ENCODE data around the gene GNAZ. TPM values are rescaled to one million over a fixed set of nuclear protein-coding genes. Genes with fewer than 3 reads are reported as not detected.

Gene GNAZ
- total RNA-seq, 1 donor from 2014 or later = 2.9 TPM

GRCh38 chr22:23092217-23092955, 22.1 kb downstream of the GNAZ start:
- H3K4me1 ChIP-seq = no peaks in the 10 kb centered on the region
- no peak overlapping the region for H3K27ac ChIP-seq (replicated peaks)
- H3K4me3 ChIP-seq = no peak overlapping the region
- H3K27me3 ChIP-seq (ENCODE audit: low read depth) = no peaks in the 10 kb centered on the region
- no peaks in the 10 kb centered on the region for H3K36me3 ChIP-seq
- TF ChIP-seq, protein P1, sequence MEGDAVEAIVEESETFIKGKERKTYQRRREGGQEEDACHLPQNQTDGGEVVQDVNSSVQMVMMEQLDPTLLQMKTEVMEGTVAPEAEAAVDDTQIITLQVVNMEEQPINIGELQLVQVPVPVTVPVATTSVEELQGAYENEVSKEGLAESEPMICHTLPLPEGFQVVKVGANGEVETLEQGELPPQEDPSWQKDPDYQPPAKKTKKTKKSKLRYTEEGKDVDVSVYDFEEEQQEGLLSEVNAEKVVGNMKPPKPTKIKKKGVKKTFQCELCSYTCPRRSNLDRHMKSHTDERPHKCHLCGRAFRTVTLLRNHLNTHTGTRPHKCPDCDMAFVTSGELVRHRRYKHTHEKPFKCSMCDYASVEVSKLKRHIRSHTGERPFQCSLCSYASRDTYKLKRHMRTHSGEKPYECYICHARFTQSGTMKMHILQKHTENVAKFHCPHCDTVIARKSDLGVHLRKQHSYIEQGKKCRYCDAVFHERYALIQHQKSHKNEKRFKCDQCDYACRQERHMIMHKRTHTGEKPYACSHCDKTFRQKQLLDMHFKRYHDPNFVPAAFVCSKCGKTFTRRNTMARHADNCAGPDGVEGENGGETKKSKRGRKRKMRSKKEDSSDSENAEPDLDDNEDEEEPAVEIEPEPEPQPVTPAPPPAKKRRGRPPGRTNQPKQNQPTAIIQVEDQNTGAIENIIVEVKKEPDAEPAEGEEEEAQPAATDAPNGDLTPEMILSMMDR (IDR thresholded peaks at IDR 0.05; ENCODE audit: borderline replicate concordance) = no peak
- DNase-seq = no peak
- no peaks in the 10 kb centered on the region for H3K9me3 ChIP-seq (replicated peaks)
- intact Hi-C loops (cut with micrococcal nuclease) = no loop called here

GRCh38 chr22:23093051-23093788, 22.9 kb downstream of the GNAZ start:
- TF ChIP-seq, protein P1 (IDR thresholded peaks at IDR 0.05; ENCODE audit: borderline replicate concordance) = no peak
- peaks cover 6% of the 10 kb centered on the region for H3K4me1 ChIP-seq
- H3K4me3 ChIP-seq = no peak overlapping the region
- no peaks in the 10 kb centered on the region for H3K9me3 ChIP-seq (replicated peaks)
- no peak overlapping the region for H3K27ac ChIP-seq (replicated peaks)
- no peaks in the 10 kb centered on the region for H3K36me3 ChIP-seq
- no peak for DNase-seq
- intact Hi-C loops (cut with micrococcal nuclease) = no loop called here
- H3K27me3 ChIP-seq (ENCODE audit: low read depth) = no peaks in the 10 kb centered on the region

GRCh38 chr22:23094260-23094659, 23.9 kb downstream of the GNAZ start:
- intact Hi-C loops (cut with micrococcal nuclease) = no loop called here
- Histone ChIP-seq H3K36me3 (no peaks in the 10 kb centered on the region), H3K4me1 (peaks cover 16% of the 10 kb centered on the region), H3K27me3 (ENCODE audit: low read depth) (no peaks in the 10 kb centered on the region), H3K4me3 (no peak overlapping the region), H3K27ac (replicated peaks) (no peak overlapping the region), H3K9me3 (replicated peaks) (no peaks in the 10 kb centered on the region)
- DNase-seq = no peak
- TF ChIP-seq, protein P1 (IDR thresholded peaks at IDR 0.05; ENCODE audit: borderline replicate concordance) = no peak

DNA sequence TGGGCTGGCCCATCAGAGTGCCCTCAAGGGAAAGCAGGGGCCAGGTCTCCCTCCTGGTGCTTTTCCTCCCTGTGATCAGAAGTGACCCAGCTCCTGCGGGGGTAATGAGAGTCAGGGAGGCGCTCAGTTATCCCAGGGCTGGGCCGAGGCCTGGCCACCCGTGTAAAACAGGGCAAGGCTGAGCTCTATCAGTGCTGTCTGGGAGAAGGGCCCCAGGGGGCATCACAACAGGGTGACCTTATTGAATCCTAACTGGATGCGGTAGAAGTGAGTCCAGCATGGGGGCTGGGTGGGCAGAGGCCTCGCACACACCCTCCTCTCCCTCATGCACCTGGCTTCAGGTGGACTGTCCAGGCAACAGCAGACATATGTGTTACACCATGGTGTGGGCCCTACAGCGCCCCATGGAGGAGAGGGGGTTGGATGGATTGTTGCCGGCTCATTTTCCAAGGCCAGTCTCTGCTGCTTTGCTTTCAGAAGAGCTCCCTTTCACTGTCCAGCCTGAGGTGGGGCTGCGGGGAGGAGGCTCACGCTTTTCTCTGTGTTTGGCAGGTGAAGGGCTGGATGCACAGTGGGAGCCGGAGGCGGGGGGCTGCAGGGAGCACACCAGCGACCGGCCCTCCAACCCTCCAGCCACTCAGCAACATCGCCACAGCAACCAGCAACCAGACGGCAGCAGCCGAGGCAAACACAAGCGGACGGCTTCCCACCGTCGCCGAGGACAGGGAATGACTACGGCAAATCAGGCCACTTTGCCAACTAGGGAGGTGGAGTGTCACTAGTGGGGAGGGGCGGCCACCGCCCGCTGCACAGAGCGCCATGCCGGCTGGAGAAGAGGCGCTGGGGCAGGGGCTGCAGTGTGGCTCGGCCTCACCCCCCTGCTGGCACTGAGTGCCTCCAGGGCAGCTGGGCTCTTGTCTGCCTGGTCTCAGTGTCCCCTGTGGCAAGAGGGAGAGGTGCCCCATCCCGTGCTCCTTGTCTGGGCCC, 24.7 kb downstream of the GNAZ start:
- peaks cover 23% of the 10 kb centered on the region for H3K4me1 ChIP-seq
- intact Hi-C loops (cut with micrococcal nuclease) = no loop called here
- H3K36me3 ChIP-seq = no peaks in the 10 kb centered on the region
- H3K27me3 ChIP-seq (ENCODE audit: low read depth) = no peaks in the 10 kb centered on the region
- H3K9me3 ChIP-seq (replicated peaks) = no peaks in the 10 kb centered on the region
- TF ChIP-seq, protein P1 (IDR thresholded peaks at IDR 0.05; ENCODE audit: borderline replicate concordance) = no peak
- DNase-seq = no peak
- no peak overlapping the region for H3K4me3 ChIP-seq
- no peak overlapping the region for H3K27ac ChIP-seq (replicated peaks)

- Histone ChIP-seq H3K27ac (replicated peaks) (no peak overlapping the region), H3K9me3 (replicated peaks) (no peaks in the 10 kb centered on the region), H3K27me3 (ENCODE audit: low read depth) (no peaks in the 10 kb centered on the region), H3K4me3 (no peak overlapping the region), H3K36me3 (no peaks in the 10 kb centered on the region), H3K4me1 (peaks cover 24% of the 10 kb centered on the region)
- DNase-seq = no peak
- intact Hi-C loops (cut with micrococcal nuclease) = no loop called here
- TF ChIP-seq, protein P1 (IDR thresholded peaks at IDR 0.05; ENCODE audit: borderline replicate concordance) = no peak
These were observed 25.5 kb downstream of the GNAZ start for GRCh38 chr22:23095733-23096342.
